Tibial nerve (tissue), 4 donors: ENCODE data around the gene SLC46A1.
"Not testable (repeated sequence)": the region's sequence is repeated elsewhere in the genome, so short reads cannot be mapped to it uniquely, and the experiment has no call there.

Experiments
- CTCF ChIP-seq, 5 experiments: fragments of 200-600 bp in 3 of 5; fragments of 450-650 bp in 2 of 5; sonication (generic) in 3 of 5; IDR thresholded peaks; one replicate each; pipeline ENCODE4 v1.5.1; 2016 to 2019; ENCODE audit warnings: antibody characterized with exemption in 5 of 5, mild to moderate bottlenecking in 3 of 5, moderate library complexity in 2 of 5
- EP300 ChIP-seq, 2 donors: sonication (generic); formaldehyde crosslinking; IDR thresholded peaks; one replicate each; pipeline ENCODE4 v1.6.1; 2017; ENCODE audit warnings: antibody characterized with exemption in 2 of 2, mild to moderate bottlenecking in 1 of 2
- POLR2A ChIP-seq, 2 donors: fragments of 450-650 bp; IDR thresholded peaks; one replicate each; pipeline ENCODE4 v1.6.1; 2017; ENCODE audit warnings: antibody characterized with exemption in 2 of 2, mild to moderate bottlenecking in 2 of 2, moderate library complexity in 2 of 2

- TF ChIP-seq POLR2A, EP300, CTCF (IDR thresholded peaks at IDR 0.05): not testable (repeated sequence)
Measured at GRCh38 chr17:28427982-28428381, 22.0 kb upstream of the SLC46A1 start.
